GM18526 (cell line): ENCODE data around the gene DUS3L.

Experiments used
- POLR2A ChIP-seq: IDR thresholded peaks from 3 replicates; pipeline ENCODE4 v1.6.1; 2011; ENCODE audit not compliant: insufficient read length; ENCODE audit errors: extremely low read depth

The DUS3L gene

GRCh38 chr19:5808120-5808816 lies 17.3 kb upstream of the DUS3L start:
- TF ChIP-seq POLR2A, result no peak

DNA sequence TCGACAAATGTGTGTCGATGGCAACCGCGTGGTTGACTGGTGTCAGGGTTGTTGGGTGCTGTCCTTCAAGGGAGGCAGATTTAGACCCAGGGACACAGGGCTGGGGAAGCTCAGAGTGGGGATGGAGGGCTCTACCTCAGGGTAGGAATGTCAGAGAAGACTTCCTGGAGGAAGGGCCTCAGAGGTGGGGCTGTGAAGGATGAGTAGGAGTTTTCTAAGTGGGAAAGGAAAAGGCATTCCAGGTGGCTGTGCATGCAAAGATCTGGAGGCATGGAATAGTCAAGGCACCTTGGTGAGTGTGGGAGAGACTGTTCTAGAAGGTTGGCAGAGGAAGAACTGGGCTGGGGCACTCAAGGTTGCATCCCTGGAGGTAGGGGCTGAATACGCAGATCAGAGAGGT lies 15.9 kb upstream of the DUS3L start:
- no peak for TF ChIP-seq POLR2A

DNA sequence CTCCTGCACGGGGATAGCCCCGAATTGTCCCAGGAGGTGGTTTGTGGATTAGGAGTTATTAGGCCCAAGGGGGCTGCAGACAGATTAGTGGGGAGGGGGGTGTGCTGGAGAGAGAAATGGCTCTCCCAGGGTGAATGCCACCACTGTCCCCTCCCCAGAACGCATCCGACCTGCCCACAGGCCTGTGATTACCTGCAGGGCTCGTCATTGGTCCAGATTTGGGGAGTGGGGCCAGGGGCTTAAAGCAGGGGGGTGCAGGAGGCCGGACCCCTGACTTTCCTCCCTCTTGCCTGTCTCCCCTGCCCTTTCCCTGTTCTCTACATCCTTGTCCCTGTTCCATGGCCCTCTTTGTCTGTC lies 15.1 kb upstream of the DUS3L start:
- TF ChIP-seq POLR2A, result no peak

DNA sequence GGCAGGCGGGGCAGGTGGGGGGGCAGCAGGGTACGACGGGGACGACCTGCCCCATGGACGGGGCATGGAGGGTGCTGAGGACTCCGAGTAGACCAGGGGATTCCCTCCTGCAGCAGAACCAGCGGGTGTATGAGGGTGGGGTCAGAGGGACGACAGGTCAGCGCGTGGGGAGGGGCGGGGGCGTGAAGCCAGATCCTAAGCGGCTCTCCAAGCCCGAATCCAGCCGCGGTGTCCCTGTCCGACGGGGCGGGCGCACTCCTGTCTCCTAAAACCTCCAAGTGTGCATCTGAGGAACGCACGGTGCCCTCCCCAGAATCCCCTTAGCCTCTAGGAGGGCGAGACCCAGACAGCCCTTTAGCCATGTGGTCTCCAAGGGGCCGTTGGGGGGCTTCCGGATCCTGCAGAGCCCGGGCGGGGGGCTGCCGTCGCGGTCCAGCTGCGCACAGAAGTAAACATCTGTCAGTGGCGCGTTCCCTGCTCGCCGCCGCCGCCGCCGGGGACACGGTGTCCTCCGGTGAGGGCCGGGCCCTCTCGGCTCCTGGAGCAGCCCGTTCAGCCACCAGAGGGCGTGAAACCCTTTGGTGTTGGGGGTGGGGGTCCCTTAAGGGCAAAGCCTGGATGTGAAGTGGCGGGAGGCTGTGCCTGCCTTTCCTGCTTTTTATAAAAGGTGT lies 14.6 kb upstream of the DUS3L start:
- no peak for TF ChIP-seq POLR2A

- no peak for TF ChIP-seq POLR2A
These were observed 13.8 kb upstream of the DUS3L start, which contains the start of gene NRTN for GRCh38 chr19:5804516-5805461. Gene NRTN (plus strand): TSS chr19:5805067. CDS start chr19:5824166, 19,099 bp downstream.

- no peak for TF ChIP-seq POLR2A
These were observed 13.0 kb upstream of the DUS3L start for GRCh38 chr19:5803752-5804515.

GRCh38 chr19:5803441-5803751 lies 12.4 kb upstream of the DUS3L start:
- no peak for TF ChIP-seq POLR2A

- no peak for TF ChIP-seq POLR2A
These were observed 11.0 kb upstream of the DUS3L start for GRCh38 chr19:5801796-5802619.

- no peak for TF ChIP-seq POLR2A
These were observed 9.7 kb upstream of the DUS3L start for GRCh38 chr19:5800361-5801270.

DNA sequence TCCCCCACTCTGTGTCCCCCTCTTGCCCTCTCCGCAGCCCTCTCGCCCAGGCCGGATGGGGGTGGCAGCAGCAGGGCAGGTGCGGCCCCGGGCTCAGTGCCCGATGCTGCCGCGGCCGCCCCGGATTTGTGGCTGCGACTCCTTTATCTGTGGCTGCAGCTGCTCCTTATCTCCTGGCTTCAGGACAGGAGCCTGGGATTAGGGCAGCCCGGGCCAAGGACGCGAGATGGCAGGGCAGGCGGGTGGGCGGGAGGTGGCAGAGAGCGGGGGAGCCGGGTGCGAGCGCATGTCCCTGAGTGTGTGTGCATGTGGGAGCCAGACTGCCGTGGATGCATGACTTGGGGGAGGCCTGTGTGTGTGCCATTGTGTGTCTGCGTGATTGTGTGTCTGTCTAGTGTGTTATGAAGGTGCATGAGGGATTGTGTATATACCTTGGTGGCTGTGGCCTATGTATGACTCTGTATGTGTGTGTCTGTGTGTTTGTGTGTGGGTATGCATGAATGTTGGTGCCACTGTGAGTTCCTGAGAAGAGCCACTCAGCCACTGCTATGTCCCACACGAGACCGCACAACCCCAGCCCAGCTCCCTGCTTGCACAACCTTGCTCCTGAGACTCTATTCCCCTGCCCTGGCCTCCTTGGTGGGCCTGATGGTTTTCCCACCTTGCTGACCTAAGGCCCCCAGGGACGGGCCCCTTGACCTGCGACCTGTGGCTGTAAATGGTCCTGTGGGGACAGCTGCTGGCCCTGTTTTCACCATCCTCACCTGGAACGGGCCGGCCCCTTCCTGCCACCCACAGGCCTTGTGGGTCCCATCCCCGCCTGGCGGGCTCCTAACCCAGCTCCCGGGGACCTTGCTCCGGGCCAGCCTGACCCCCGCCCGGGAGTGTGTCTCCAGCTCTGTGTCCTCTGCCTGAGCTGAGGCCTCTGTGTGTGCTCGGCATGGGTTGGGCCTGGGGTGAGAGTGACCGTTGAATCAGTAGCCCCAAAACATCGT lies 8.6 kb upstream of the DUS3L start:
- TF ChIP-seq POLR2A, result no peak

GRCh38 chr19:5798244-5798643 lies 7.3 kb upstream of the DUS3L start:
- TF ChIP-seq POLR2A, result no peak

DNA sequence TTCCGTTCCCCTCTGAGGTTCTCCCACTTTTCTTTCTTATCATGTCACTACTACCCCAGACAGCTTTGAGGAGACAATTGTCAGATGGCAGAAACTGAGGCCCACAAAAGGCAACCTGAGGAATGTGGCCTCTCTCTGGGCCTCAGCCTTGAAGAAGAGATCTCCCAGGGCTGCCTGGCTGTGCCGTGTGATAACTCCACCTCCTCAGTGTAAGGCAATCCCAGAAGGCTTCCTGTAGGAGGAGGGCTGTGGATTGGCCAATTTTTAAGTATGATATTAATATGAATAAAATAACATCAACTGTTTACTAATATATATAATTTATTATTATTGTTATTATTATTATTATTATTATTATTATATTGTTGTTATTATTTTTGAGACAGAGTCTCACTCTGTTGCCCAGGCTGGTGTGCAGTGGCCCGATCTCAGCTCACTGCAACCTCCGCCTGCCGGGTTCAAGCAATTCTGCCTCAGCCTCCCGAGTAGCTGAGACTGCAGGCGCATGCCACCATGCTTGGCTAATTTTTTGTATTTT lies 4.5 kb upstream of the DUS3L start:
- no peak for TF ChIP-seq POLR2A
